ENCODE measurements around the gene CEP57L1. TPM values are rescaled to one million over a fixed set of nuclear protein-coding genes. Genes with fewer than 3 reads are reported as not detected.

CEP57L1 gene
- total RNA-seq, 1 donor from 2014 or later = 17.5 TPM

DNA sequence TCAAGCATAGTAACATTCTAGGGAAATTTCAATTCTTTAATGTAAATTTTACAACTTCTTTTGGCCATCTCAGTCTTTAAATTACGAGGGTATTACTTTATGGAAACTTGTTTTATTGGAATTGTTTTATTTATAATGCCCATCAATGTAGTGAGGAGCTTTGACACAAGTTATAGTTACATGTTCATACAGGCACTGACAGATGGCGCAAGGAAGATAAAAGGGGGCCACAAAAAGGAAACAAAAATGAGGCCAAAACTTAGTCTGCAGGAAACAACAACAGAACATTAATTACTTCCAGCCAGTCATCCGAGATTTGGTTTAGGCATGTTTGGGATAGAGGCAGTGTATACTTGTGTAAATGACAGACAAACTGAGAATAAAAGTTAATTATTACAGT lies 18.9 kb upstream of the CEP57L1 start:
- Mint-ChIP-seq H3K9me3 (ENCODE audit: unreplicated experiment) (peaks cover 3% of the 10 kb centered on the region), H3K36me3 (ENCODE audit: low read depth, unreplicated experiment) (no peaks in the 10 kb centered on the region), H3K4me1 (ENCODE audit: low read depth, unreplicated experiment) (peaks cover 12% of the 10 kb centered on the region), H3K4me3 (ENCODE audit: unreplicated experiment) (no peak overlapping the region), H3K27me3 (ENCODE audit: low read depth, unreplicated experiment) (no peaks in the 10 kb centered on the region), H3K27ac (ENCODE audit: unreplicated experiment) (no peak overlapping the region)
- Histone ChIP-seq H3K9ac (ENCODE audit: low read length) (no peak overlapping the region), H3K27me3 (ENCODE audit: insufficient read depth, low read length) (no peaks in the 10 kb centered on the region), H3K9me3 (ENCODE audit: insufficient read depth, low read depth, low read length) (no peaks in the 10 kb centered on the region), H4K20me1 (ENCODE audit: insufficient read depth, low read length) (peaks cover 3% of the 10 kb centered on the region), H3K4me2 (ENCODE audit: low read length) (no peak overlapping the region), H3K4me3 (ENCODE audit: insufficient read depth, low read depth, low read length) (no peak overlapping the region), H3K36me3 (ENCODE audit: insufficient read depth, low read length) (no peaks in the 10 kb centered on the region), H3K27ac (ENCODE audit: low read depth, low read length) (no peak overlapping the region), H2AFZ (ENCODE audit: low read depth, low read length) (no peak overlapping the region), H3K79me2 (ENCODE audit: insufficient read depth, low read length) (no peaks in the 10 kb centered on the region), H3K4me1 (ENCODE audit: insufficient read depth, low read length) (no peaks in the 10 kb centered on the region)
- no peak for TF ChIP-seq EZH2 (IDR thresholded peaks at IDR 0.05; ENCODE audit: insufficient read depth, low read length)
- FAIRE-seq (no peak), DNase-seq (ENCODE audit: low read depth) (no peak)

DNA sequence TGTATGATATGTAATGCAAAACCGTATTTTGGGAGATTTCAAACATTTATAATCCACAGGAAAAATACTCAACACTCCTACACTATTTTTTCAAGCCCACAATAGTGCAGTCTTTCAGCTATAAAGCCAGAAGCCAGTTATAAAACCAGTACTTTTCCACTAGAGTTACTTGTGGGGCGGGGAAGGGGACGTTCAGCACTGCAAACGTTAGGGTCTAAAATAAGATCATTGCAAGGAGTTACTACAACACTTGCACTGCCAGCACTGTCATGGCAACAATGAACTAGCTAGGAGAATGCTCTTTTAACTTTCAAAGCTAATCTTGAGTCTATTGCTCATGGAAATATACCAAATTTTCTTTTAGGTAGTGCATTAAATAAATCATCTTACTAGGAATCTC lies 15.3 kb upstream of the CEP57L1 start:
- Histone ChIP-seq H3K36me3 (ENCODE audit: insufficient read depth, low read length) (no peaks in the 10 kb centered on the region), H3K27me3 (ENCODE audit: insufficient read depth, low read length) (no peaks in the 10 kb centered on the region), H2AFZ (ENCODE audit: low read depth, low read length) (no peak overlapping the region), H3K4me3 (ENCODE audit: insufficient read depth, low read depth, low read length) (no peak overlapping the region), H3K4me1 (ENCODE audit: insufficient read depth, low read length) (no peaks in the 10 kb centered on the region), H3K9ac (ENCODE audit: low read length) (no peak overlapping the region), H3K4me2 (ENCODE audit: low read length) (no peak overlapping the region), H3K9me3 (ENCODE audit: insufficient read depth, low read depth, low read length) (no peaks in the 10 kb centered on the region), H4K20me1 (ENCODE audit: insufficient read depth, low read length) (peaks cover 4% of the 10 kb centered on the region), H3K27ac (ENCODE audit: low read depth, low read length) (no peak overlapping the region), H3K79me2 (ENCODE audit: insufficient read depth, low read length) (no peaks in the 10 kb centered on the region)
- peaks cover 9% of the 10 kb centered on the region for H3K4me1 Mint-ChIP-seq (ENCODE audit: low read depth, unreplicated experiment)
- FAIRE-seq = no peak
- peaks cover 3% of the 10 kb centered on the region for H3K9me3 Mint-ChIP-seq (ENCODE audit: unreplicated experiment)
- H3K27me3 Mint-ChIP-seq (ENCODE audit: low read depth, unreplicated experiment) = no peaks in the 10 kb centered on the region
- H3K4me3 Mint-ChIP-seq (ENCODE audit: unreplicated experiment) = no peak overlapping the region
- H3K36me3 Mint-ChIP-seq (ENCODE audit: low read depth, unreplicated experiment) = peaks cover 3% of the 10 kb centered on the region
- DNase-seq (ENCODE audit: low read depth) = no peak
- H3K27ac Mint-ChIP-seq (ENCODE audit: unreplicated experiment) = no peak overlapping the region
- TF ChIP-seq EZH2 (IDR thresholded peaks at IDR 0.05; ENCODE audit: insufficient read depth, low read length) (no peak), CTCF (IDR thresholded peaks at IDR 0.05; ENCODE audit: insufficient read depth, low read depth, low read length) (no peak)

DNA sequence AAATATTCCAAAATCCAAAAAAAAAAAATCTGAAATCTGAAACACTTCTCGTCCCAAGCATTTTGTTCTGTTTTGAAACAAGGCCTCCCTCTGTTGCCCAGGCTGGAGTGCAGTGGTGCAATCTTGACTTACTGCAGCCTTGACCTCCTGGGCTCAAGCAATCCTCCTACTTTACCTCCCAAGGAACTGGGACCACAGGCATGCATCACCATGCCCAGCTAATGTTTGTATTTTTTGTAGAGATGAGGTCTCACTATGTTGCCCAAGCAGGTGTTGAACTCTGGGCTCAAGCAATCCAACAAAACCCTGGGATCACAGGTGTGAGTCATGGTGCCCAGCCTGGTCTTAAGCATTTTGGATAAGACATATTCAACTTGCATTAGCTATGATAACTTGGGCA lies 14.3 kb upstream of the CEP57L1 start:
- DNase-seq (ENCODE audit: low read depth) (no peak), FAIRE-seq (no peak)
- Mint-ChIP-seq H3K9me3 (ENCODE audit: unreplicated experiment) (no peaks in the 10 kb centered on the region), H3K4me1 (ENCODE audit: low read depth, unreplicated experiment) (peaks cover 5% of the 10 kb centered on the region), H3K27ac (ENCODE audit: unreplicated experiment) (no peak overlapping the region), H3K36me3 (ENCODE audit: low read depth, unreplicated experiment) (peaks cover 3% of the 10 kb centered on the region), H3K4me3 (ENCODE audit: unreplicated experiment) (no peak overlapping the region), H3K27me3 (ENCODE audit: low read depth, unreplicated experiment) (no peaks in the 10 kb centered on the region)
- Histone ChIP-seq H3K79me2 (ENCODE audit: insufficient read depth, low read length) (no peaks in the 10 kb centered on the region), H4K20me1 (ENCODE audit: insufficient read depth, low read length) (peaks cover 4% of the 10 kb centered on the region), H3K4me1 (ENCODE audit: insufficient read depth, low read length) (no peaks in the 10 kb centered on the region), H2AFZ (ENCODE audit: low read depth, low read length) (no peak overlapping the region), H3K27me3 (ENCODE audit: insufficient read depth, low read length) (no peaks in the 10 kb centered on the region), H3K36me3 (ENCODE audit: insufficient read depth, low read length) (no peaks in the 10 kb centered on the region), H3K4me2 (ENCODE audit: low read length) (no peak overlapping the region), H3K9me3 (ENCODE audit: insufficient read depth, low read depth, low read length) (no peaks in the 10 kb centered on the region), H3K4me3 (ENCODE audit: insufficient read depth, low read depth, low read length) (no peak overlapping the region), H3K9ac (ENCODE audit: low read length) (no peak overlapping the region), H3K27ac (ENCODE audit: low read depth, low read length) (no peak overlapping the region)
- TF ChIP-seq EZH2 (IDR thresholded peaks at IDR 0.05; ENCODE audit: insufficient read depth, low read length) = no peak
- no peak for TF ChIP-seq CTCF (IDR thresholded peaks at IDR 0.05; ENCODE audit: insufficient read depth, low read depth, low read length)
